ENCODE results near the gene OR8D4. TPM values are rescaled to one million over a fixed set of nuclear protein-coding genes. Genes with fewer than 3 reads are reported as not detected.
"Not testable (repeated sequence)": the region's sequence is repeated elsewhere in the genome, so short reads cannot be mapped to it uniquely, and the experiment has no call there.

The OR8D4 gene
- total RNA-seq = 0.04 TPM in 1 of 2 replicates, not detected in the other

- no peak for DNase-seq (ENCODE audit: low read depth, low spot score)
Observed at GRCh38 chr11:123901867-123902266, at the start of gene OR8D4. Gene OR8D4, plus strand, starts transcription at chr11:123902167. Its CDS starts 4,265 bp downstream, at chr11:123906432.

- no peak for DNase-seq (ENCODE audit: low read depth, low spot score)
Observed at GRCh38 chr11:123852321-123852720, 49.6 kb upstream of the OR8D4 start.

- DNase-seq (ENCODE audit: low read depth, low spot score) = no peak
Observed at GRCh38 chr11:123853038-123853437, 48.9 kb upstream of the OR8D4 start.

- no peak for DNase-seq (ENCODE audit: low read depth, low spot score)
Observed at GRCh38 chr11:123856444-123856843, 45.5 kb upstream of the OR8D4 start.

GRCh38 chr11:123859731-123860130 is 42.2 kb upstream of the OR8D4 start:
- no peak for DNase-seq (ENCODE audit: low read depth, low spot score)

GRCh38 chr11:123865293-123865692 is 36.7 kb upstream of the OR8D4 start:
- DNase-seq (ENCODE audit: low read depth, low spot score) = not testable (repeated sequence)

- not testable (repeated sequence) for DNase-seq (ENCODE audit: low read depth, low spot score)
Observed at GRCh38 chr11:123867795-123868194, 34.2 kb upstream of the OR8D4 start.

- no peak for DNase-seq (ENCODE audit: low read depth, low spot score)
Observed at GRCh38 chr11:123880912-123881311, 21.1 kb upstream of the OR8D4 start.

- no peak for DNase-seq (ENCODE audit: low read depth, low spot score)
Observed at GRCh38 chr11:123885570-123885969, 16.4 kb upstream of the OR8D4 start, which contains the start of gene TMEM225. Gene TMEM225, minus strand, starts transcription at chr11:123885670. Its CDS starts 245 bp downstream, at chr11:123885425.

GRCh38 chr11:123892031-123892430 is 9.9 kb upstream of the OR8D4 start:
- DNase-seq (ENCODE audit: low read depth, low spot score) = no peak

- no peak for DNase-seq (ENCODE audit: low read depth, low spot score)
Observed at GRCh38 chr11:123899792-123900191, 2.2 kb upstream of the OR8D4 start.

- DNase-seq (ENCODE audit: low read depth, low spot score) = no peak
Observed at GRCh38 chr11:123903932-123904331, 2.0 kb downstream of the OR8D4 start.

GRCh38 chr11:123904932-123905331 is 3.0 kb downstream of the OR8D4 start:
- no peak for DNase-seq (ENCODE audit: low read depth, low spot score)

- DNase-seq (ENCODE audit: low read depth, low spot score) = no peak
Observed at GRCh38 chr11:123905826-123906225, 3.9 kb downstream of the OR8D4 start.

- DNase-seq (ENCODE audit: low read depth, low spot score) = no peak
Observed at GRCh38 chr11:123920943-123921342, 19.0 kb downstream of the OR8D4 start.

GRCh38 chr11:123924027-123924426 is 22.1 kb downstream of the OR8D4 start:
- DNase-seq (ENCODE audit: low read depth, low spot score) = no peak

GRCh38 chr11:123939317-123939716 is 37.4 kb downstream of the OR8D4 start, which contains the start of gene OR4D5:
Gene OR4D5, plus strand, starts transcription at chr11:123939617. Its CDS starts 0 bp downstream, at chr11:123939617.
- DNase-seq (ENCODE audit: low read depth, low spot score) = no peak

GRCh38 chr11:123942413-123942812 is 40.4 kb downstream of the OR8D4 start:
- DNase-seq (ENCODE audit: low read depth, low spot score) = no peak

GRCh38 chr11:123943738-123944137 is 41.8 kb downstream of the OR8D4 start, which contains the start of gene OR6T1:
Gene OR6T1, minus strand, starts transcription at chr11:123943838. Its CDS starts 0 bp downstream, at chr11:123943838.
- no peak for DNase-seq (ENCODE audit: low read depth, low spot score)

- no peak for DNase-seq (ENCODE audit: low read depth, low spot score)
Observed at GRCh38 chr11:123945132-123945531, 43.2 kb downstream of the OR8D4 start.

- no peak for DNase-seq (ENCODE audit: low read depth, low spot score)
Observed at GRCh38 chr11:123956752-123957151, 54.8 kb downstream of the OR8D4 start.
